ENCODE measurements around the gene ENC1.

DNA sequence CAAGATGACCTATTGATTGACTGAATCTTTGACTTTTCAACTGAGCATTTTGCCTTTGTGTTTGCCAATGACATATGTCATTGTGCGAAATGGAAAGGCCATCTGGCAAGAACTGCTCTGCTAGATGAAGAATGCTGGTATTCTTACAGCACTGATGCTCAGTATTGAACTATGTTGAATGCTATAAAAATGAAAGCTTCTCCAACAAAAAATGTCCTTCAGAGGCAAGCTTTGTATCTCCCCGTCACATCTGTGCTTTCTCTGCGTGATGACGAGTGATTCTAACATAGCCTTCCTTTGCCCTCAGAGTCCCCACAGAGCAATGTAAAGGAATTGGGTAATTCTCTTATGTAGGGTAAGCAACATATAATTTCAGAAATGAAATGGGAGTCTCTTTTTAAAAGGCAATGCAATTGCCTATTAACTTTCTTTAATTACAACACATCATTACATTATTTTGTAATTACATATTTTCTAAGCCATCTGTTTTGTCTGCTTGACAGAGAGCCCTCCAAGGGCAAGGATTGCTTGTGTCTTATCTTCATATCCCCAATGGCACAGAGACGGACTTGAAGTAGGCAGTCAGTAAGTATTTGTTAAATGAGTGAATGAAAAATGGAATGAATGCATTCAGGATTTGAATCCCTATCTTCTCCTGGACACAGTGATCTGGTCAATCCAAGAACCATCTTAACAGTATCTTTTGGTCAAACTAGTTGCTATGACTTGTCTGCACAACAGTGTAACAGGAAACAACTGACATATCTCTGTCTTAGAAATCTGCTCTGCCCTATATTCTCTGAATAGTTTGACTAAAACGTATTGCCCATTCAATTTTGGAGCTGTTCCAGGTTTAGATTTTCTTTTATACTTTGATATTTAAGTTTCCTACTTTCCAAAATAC is 46.1 kb downstream of the ENC1 start:
- TF ChIP-seq, protein P1, sequence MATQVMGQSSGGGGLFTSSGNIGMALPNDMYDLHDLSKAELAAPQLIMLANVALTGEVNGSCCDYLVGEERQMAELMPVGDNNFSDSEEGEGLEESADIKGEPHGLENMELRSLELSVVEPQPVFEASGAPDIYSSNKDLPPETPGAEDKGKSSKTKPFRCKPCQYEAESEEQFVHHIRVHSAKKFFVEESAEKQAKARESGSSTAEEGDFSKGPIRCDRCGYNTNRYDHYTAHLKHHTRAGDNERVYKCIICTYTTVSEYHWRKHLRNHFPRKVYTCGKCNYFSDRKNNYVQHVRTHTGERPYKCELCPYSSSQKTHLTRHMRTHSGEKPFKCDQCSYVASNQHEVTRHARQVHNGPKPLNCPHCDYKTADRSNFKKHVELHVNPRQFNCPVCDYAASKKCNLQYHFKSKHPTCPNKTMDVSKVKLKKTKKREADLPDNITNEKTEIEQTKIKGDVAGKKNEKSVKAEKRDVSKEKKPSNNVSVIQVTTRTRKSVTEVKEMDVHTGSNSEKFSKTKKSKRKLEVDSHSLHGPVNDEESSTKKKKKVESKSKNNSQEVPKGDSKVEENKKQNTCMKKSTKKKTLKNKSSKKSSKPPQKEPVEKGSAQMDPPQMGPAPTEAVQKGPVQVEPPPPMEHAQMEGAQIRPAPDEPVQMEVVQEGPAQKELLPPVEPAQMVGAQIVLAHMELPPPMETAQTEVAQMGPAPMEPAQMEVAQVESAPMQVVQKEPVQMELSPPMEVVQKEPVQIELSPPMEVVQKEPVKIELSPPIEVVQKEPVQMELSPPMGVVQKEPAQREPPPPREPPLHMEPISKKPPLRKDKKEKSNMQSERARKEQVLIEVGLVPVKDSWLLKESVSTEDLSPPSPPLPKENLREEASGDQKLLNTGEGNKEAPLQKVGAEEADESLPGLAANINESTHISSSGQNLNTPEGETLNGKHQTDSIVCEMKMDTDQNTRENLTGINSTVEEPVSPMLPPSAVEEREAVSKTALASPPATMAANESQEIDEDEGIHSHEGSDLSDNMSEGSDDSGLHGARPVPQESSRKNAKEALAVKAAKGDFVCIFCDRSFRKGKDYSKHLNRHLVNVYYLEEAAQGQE (IDR thresholded peaks at IDR 0.05; ENCODE audit: low read depth, low read length), result no peak
- TF ChIP-seq, protein P2, sequence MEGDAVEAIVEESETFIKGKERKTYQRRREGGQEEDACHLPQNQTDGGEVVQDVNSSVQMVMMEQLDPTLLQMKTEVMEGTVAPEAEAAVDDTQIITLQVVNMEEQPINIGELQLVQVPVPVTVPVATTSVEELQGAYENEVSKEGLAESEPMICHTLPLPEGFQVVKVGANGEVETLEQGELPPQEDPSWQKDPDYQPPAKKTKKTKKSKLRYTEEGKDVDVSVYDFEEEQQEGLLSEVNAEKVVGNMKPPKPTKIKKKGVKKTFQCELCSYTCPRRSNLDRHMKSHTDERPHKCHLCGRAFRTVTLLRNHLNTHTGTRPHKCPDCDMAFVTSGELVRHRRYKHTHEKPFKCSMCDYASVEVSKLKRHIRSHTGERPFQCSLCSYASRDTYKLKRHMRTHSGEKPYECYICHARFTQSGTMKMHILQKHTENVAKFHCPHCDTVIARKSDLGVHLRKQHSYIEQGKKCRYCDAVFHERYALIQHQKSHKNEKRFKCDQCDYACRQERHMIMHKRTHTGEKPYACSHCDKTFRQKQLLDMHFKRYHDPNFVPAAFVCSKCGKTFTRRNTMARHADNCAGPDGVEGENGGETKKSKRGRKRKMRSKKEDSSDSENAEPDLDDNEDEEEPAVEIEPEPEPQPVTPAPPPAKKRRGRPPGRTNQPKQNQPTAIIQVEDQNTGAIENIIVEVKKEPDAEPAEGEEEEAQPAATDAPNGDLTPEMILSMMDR (IDR thresholded peaks at IDR 0.05), result no peak
- TF ChIP-seq NRF1 (IDR thresholded peaks at IDR 0.05; ENCODE audit: low read depth, low read length), result no peak
- no peak for TF ChIP-seq RXRA (IDR thresholded peaks at IDR 0.05; ENCODE audit: borderline replicate concordance, low read depth)
- TF ChIP-seq RCOR1 (IDR thresholded peaks at IDR 0.05; ENCODE audit: low read length), result no peak
- no peak for TF ChIP-seq FOXJ3 (CRISPR knock-in tag; IDR thresholded peaks at IDR 0.05)
- TF ChIP-seq JUND (IDR thresholded peaks at IDR 0.05), result no peak
